Keratinocyte (primary cell): ENCODE data around the gene TINCR. TPM values are rescaled to one million over a fixed set of nuclear protein-coding genes. Genes with fewer than 3 reads are reported as not detected.

Source experiments
- DNase-seq: peaks from one replicate; pipeline ENCODE4 v3.0.0-alpha.2; 2011; ENCODE audit warnings: low read depth, missing footprints, low spot score
- FAIRE-seq: peaks from 2 replicates; lab custom pipeline; 2011; peaks lifted over from hg19 to GRCh38; lab: Jason Lieb, UNC
- H2AFZ ChIP-seq: 2 replicates; pipeline ENCODE4 v1.6.0; 2012; ENCODE audit warnings: low read length, control low read depth, inconsistent platforms; ENCODE audit not compliant: control insufficient read depth
- H3K27ac ChIP-seq: 2 replicates; pipeline ENCODE4 v1.5.1; 2011; ENCODE audit warnings: low read length; ENCODE audit not compliant: control insufficient read depth, insufficient read depth
- H3K27me3 ChIP-seq: 3 replicates; pipeline ENCODE4 v1.6.0; 2011; ENCODE audit warnings: low read length; ENCODE audit not compliant: control insufficient read depth, insufficient read depth; ENCODE audit errors: extremely low read depth
- H3K36me3 ChIP-seq, 2 experiments: 2 replicates in 1 of 2; 3 replicates in 1 of 2; pipeline ENCODE4 v1.5.1; 2011; ENCODE audit warnings: low read length in 2 of 2, mild to moderate bottlenecking in 1 of 2; ENCODE audit not compliant: control insufficient read depth in 2 of 2, insufficient read depth in 2 of 2; ENCODE audit errors: extremely low read depth in 1 of 2
- H3K4me1 ChIP-seq: 3 replicates; pipeline ENCODE4 v1.5.1; 2011; ENCODE audit warnings: low read length; ENCODE audit not compliant: control insufficient read depth, insufficient read depth; ENCODE audit errors: extremely low read depth
- H3K4me2 ChIP-seq: 3 replicates; pipeline ENCODE4 v1.6.0; 2011; ENCODE audit warnings: low read depth, low read length; ENCODE audit not compliant: control insufficient read depth, insufficient read depth; ENCODE audit errors: extremely low read depth
- H3K4me3 ChIP-seq, 3 experiments: fragments of 200-600 bp in 1 of 3; sonication (generic) in 1 of 3; 2 replicates in 2 of 3; 3 replicates in 1 of 3; pipeline ENCODE4 v1.5.1; 2011 to 2016; ENCODE audit warnings: low read length in 3 of 3, mild to moderate bottlenecking in 3 of 3, control low read depth in 2 of 3, inconsistent platforms in 1 of 3, low read depth in 1 of 3, mixed read lengths in 1 of 3, mixed run types in 1 of 3, moderate library complexity in 1 of 3; ENCODE audit not compliant: control insufficient read depth in 2 of 3, insufficient read depth in 2 of 3; ENCODE audit errors: extremely low read depth in 1 of 3
- H3K79me2 ChIP-seq: 2 replicates; pipeline ENCODE4 v1.6.0; 2012; ENCODE audit warnings: low read length; ENCODE audit not compliant: control insufficient read depth, insufficient read depth
- H3K9ac ChIP-seq: 3 replicates; pipeline ENCODE4 v1.6.0; 2011; ENCODE audit warnings: low read length; ENCODE audit not compliant: control insufficient read depth, insufficient read depth; ENCODE audit errors: extremely low read depth
- H3K9me1 ChIP-seq: 3 replicates; pipeline ENCODE4 v1.6.0; 2011; ENCODE audit warnings: low read length; ENCODE audit not compliant: control insufficient read depth, insufficient read depth; ENCODE audit errors: extremely low read depth
- H3K9me3 ChIP-seq: 2 replicates; pipeline ENCODE4 v1.5.1; 2012; ENCODE audit warnings: low read depth, low read length; ENCODE audit not compliant: control insufficient read depth
- H4K20me1 ChIP-seq: 3 replicates; pipeline ENCODE4 v1.6.0; 2011; ENCODE audit warnings: low read length; ENCODE audit not compliant: control insufficient read depth, insufficient read depth; ENCODE audit errors: extremely low read depth
- CTCF ChIP-seq, 3 experiments: IDR thresholded peaks in 1 of 3; conservative IDR thresholded peaks in 1 of 3; optimal IDR thresholded peaks in 1 of 3; 2 replicates in 2 of 3; 3 replicates in 1 of 3; pipeline versions ENCODE3 to v1.5.1; 2011; ENCODE audit warnings: low read length in 3 of 3, mild to moderate bottlenecking in 3 of 3, moderate library complexity in 2 of 3, control low read depth in 1 of 3, inconsistent platforms in 1 of 3; ENCODE audit not compliant: insufficient read depth in 2 of 3; ENCODE audit errors: extremely low read depth in 1 of 3
- EZH2 ChIP-seq: IDR thresholded peaks from one replicate; pipeline ENCODE4 v1.6.1; 2012; ENCODE audit warnings: inconsistent platforms, mild to moderate bottlenecking, low read length, moderate library complexity
- dilution Hi-C: fragments of 300-500 bp; cut with MboI; formaldehyde crosslinking; loops from one replicate; pipeline ENCODE4 v1.7.0; 2020; ENCODE audit warnings: low sequenced_read_pairs; ENCODE audit not compliant: extremely low pct_ligation_motif_present
- polyA plus RNA-seq, 5 experiments: library from polyadenylated mRNA; depleted of rRNA in 3 of 5; stranded (reverse) in 3 of 5; stranded (forward) in 1 of 5; unstranded in 1 of 5; fragments of >200 nt; gene quantifications; 1 replicate in 1 of 5; 2 replicates in 3 of 5; 3 replicates in 1 of 5; pipeline versions ENCODE4 v1.2.1 to v1.2.3, GENCODE V29; 2011 to 2012; ENCODE audit warnings: missing spikeins in 2 of 5, low read depth in 1 of 5, low replicate concordance in 1 of 5

TINCR gene
- polyA plus RNA-seq, 1 donor (not counting 4 experiments of a cell fraction or from before 2014, with no cell fraction given): 9.7 TPM

GRCh38 chr19:5595745-5596144, 28.0 kb upstream of the TINCR start:
- FAIRE-seq (no peak), DNase-seq (no peak)
- H3K9me3 ChIP-seq: no peaks in the 10 kb centered on the region
- no peak overlapping the region for H3K4me2 ChIP-seq
- no peaks in the 10 kb centered on the region for H3K4me1 ChIP-seq
- H3K79me2 ChIP-seq: no peaks in the 10 kb centered on the region
- H3K9me1 ChIP-seq: no peaks in the 10 kb centered on the region
- no peaks in the 10 kb centered on the region for H4K20me1 ChIP-seq
- TF ChIP-seq EZH2 (no peak), CTCF (optimal IDR thresholded peaks at IDR 0.05 in 1 of 3, IDR thresholded peaks at IDR 0.05 in 1 of 3, conservative IDR thresholded peaks at IDR 0.05 in 1 of 3; ENCODE audit: extremely low read depth in 1 of 3, insufficient read depth in 2 of 3, low read length in 3 of 3) (no peak)
- no peak overlapping the region for H3K27ac ChIP-seq
- no peak overlapping the region for H3K9ac ChIP-seq
- H3K4me3 ChIP-seq: no peak overlapping the region
- no peaks in the 10 kb centered on the region for H3K27me3 ChIP-seq
- no peak overlapping the region for H2AFZ ChIP-seq
- H3K36me3 ChIP-seq: peaks cover 54 to 72% of the 10 kb centered on the region in 2 experiments
- dilution Hi-C loops: no loop called here

- Histone ChIP-seq H3K27ac (no peak overlapping the region), H4K20me1 (no peaks in the 10 kb centered on the region), H2AFZ (no peak overlapping the region), H3K79me2 (no peaks in the 10 kb centered on the region), H3K4me3 (no peak overlapping the region), H3K9ac (no peak overlapping the region), H3K4me1 (no peaks in the 10 kb centered on the region), H3K36me3 (peaks cover 54 to 66% of the 10 kb centered on the region in 2 experiments), H3K27me3 (no peaks in the 10 kb centered on the region), H3K4me2 (no peak overlapping the region), H3K9me1 (no peaks in the 10 kb centered on the region), H3K9me3 (no peaks in the 10 kb centered on the region)
- no peak for FAIRE-seq
- TF ChIP-seq CTCF (optimal IDR thresholded peaks at IDR 0.05 in 1 of 3, IDR thresholded peaks at IDR 0.05 in 1 of 3, conservative IDR thresholded peaks at IDR 0.05 in 1 of 3; ENCODE audit: extremely low read depth in 1 of 3, insufficient read depth in 2 of 3, low read length in 3 of 3) (no peak), EZH2 (no peak)
- DNase-seq: no peak
- dilution Hi-C loops: no loop called here
These were observed 27.4 kb upstream of the TINCR start for GRCh38 chr19:5595129-5595528.
